Body of pancreas (tissue), 4 donors: ENCODE results near the gene TPSAB1. TPM values are rescaled to one million over a fixed set of nuclear protein-coding genes. Genes with fewer than 3 reads are reported as not detected.

Experiments used
- ATAC-seq: fragments of 150-250 bp; one replicate; pipeline ENCODE4 v1.9.1; 2016
- DNase-seq, 4 donors: peaks; one replicate each; pipeline ENCODE4 v3.0.0-alpha.2; 2019
- H3K27ac ChIP-seq, 4 donors: fragments of 200-600 bp; sonication (generic); 1 replicate in 3 of 4; 2 replicates in 1 of 4; pipeline versions ENCODE4 v1.5.1 to v1.6.1; 2016 to 2019; ENCODE audit warnings: mild to moderate bottlenecking in 1 of 4, mixed read lengths in 1 of 4, moderate library complexity in 1 of 4
- H3K27me3 ChIP-seq, 2 donors: fragments of 200-600 bp; sonication (generic); one replicate each; pipeline ENCODE4 v1.6.0; 2016; ENCODE audit warnings: mild to moderate bottlenecking in 1 of 2
- H3K36me3 ChIP-seq, 2 donors: fragments of 200-600 bp; sonication (generic); replicated peaks in 1 of 2; 2 replicates each; pipeline ENCODE4 v1.5.1; 2016; ENCODE audit warnings: low read depth in 2 of 2; ENCODE audit not compliant: insufficient read depth in 1 of 2
- H3K4me1 ChIP-seq: fragments of 200-600 bp; sonication (generic); one replicate; pipeline ENCODE4 v1.6.0; 2016
- H3K4me3 ChIP-seq, 2 donors: fragments of 200-600 bp; sonication (generic); 1 replicate in 1 of 2; 2 replicates in 1 of 2; pipeline ENCODE4 v1.5.1; 2016 to 2019
- H3K9me3 ChIP-seq, 3 donors: fragments of 200-600 bp; sonication (generic); 1 replicate in 2 of 3; 2 replicates in 1 of 3; pipeline ENCODE4 v1.5.1; 2016
- POLR2A ChIP-seq, 3 donors: fragments of 450-650 bp; IDR thresholded peaks; one replicate each; pipeline ENCODE4 v1.6.1; 2016; ENCODE audit warnings: antibody characterized with exemption in 3 of 3, mild to moderate bottlenecking in 2 of 3
- WGBS, 2 donors: methylation state at CpG; one replicate each; pipeline ENCODE4 v1.1.5; 2017; 5-methylcytosine and 5-hydroxymethylcytosine counted together
- intact Hi-C: fragments of 100-400 bp; cut with DNase I; formaldehyde crosslinking; loops from one replicate; pipeline ENCODE4 v1.15.1; 2023
- total RNA-seq, 2 donors: library from RNA; depleted of rRNA; stranded (reverse); fragments of >200 nt; gene quantifications; one replicate each; pipeline ENCODE4 v1.1.0, GENCODE V29; 2016
- TF ChIP-seq, protein P1 (sequence below), 7 experiments: fragments of 450-650 bp in 4 of 7; fragments of 200-600 bp in 3 of 7; sonication (generic) in 3 of 7; IDR thresholded peaks; one replicate each; pipeline ENCODE4 v1.5.1; 2016 to 2019; ENCODE audit warnings: antibody characterized with exemption in 7 of 7

TPSAB1 gene
- total RNA-seq, 2 donors from 2014 or later: 23.6 to 53.4 TPM

GRCh38 chr16:1259760-1260068 lies 19.2 kb downstream of the TPSAB1 start:
- WGBS, 2 donors: 13 to 24% methylated on average over 2 to 11 of the region's 11 CpGs
- DNase-seq (no peak), ATAC-seq (no peak)
- Histone ChIP-seq H3K36me3 (no peaks in the 10 kb centered on the region), H3K9me3 (no peaks in the 10 kb centered on the region), H3K4me3 (no peak overlapping the region), H3K27me3 (peaks cover 0 to 10% of the 10 kb centered on the region in 2 donors), H3K4me1 (peaks cover 9% of the 10 kb centered on the region), H3K27ac (no peak overlapping the region)
- no peak for TF ChIP-seq POLR2A (IDR thresholded peaks at IDR 0.05)
- TF ChIP-seq, protein P1, sequence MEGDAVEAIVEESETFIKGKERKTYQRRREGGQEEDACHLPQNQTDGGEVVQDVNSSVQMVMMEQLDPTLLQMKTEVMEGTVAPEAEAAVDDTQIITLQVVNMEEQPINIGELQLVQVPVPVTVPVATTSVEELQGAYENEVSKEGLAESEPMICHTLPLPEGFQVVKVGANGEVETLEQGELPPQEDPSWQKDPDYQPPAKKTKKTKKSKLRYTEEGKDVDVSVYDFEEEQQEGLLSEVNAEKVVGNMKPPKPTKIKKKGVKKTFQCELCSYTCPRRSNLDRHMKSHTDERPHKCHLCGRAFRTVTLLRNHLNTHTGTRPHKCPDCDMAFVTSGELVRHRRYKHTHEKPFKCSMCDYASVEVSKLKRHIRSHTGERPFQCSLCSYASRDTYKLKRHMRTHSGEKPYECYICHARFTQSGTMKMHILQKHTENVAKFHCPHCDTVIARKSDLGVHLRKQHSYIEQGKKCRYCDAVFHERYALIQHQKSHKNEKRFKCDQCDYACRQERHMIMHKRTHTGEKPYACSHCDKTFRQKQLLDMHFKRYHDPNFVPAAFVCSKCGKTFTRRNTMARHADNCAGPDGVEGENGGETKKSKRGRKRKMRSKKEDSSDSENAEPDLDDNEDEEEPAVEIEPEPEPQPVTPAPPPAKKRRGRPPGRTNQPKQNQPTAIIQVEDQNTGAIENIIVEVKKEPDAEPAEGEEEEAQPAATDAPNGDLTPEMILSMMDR (IDR thresholded peaks at IDR 0.05): no peak
- intact Hi-C loops: no loop called here

- no peaks in the 10 kb centered on the region for H3K9me3 ChIP-seq
Observed at GRCh38 chr16:1260101-1260680, 19.7 kb downstream of the TPSAB1 start.

GRCh38 chr16:1261131-1261892 lies 20.8 kb downstream of the TPSAB1 start:
- 7 to 15% methylated on average over 11 to 43 of the region's 47 CpGs for WGBS, 2 donors
- DNase-seq: no peak
- intact Hi-C loops: no loop called here
- no peak overlapping the region for H3K27ac ChIP-seq
- no peak for TF ChIP-seq POLR2A (IDR thresholded peaks at IDR 0.05)
- TF ChIP-seq, protein P1 (IDR thresholded peaks at IDR 0.05): no peak
- no peaks in the 10 kb centered on the region for H3K9me3 ChIP-seq
- H3K36me3 ChIP-seq: no peaks in the 10 kb centered on the region
- H3K4me1 ChIP-seq: peaks cover 9% of the 10 kb centered on the region
- peaks cover 0 to 10% of the 10 kb centered on the region in 2 donors for H3K27me3 ChIP-seq
- no peak overlapping the region for H3K4me3 ChIP-seq
- ATAC-seq: no peak

More at GRCh38 chr16:1260101-1260680, 19.7 kb downstream of the TPSAB1 start:
- intact Hi-C loops: no loop called here
- 57% methylated on average over 33 of the region's 36 CpGs; no CpG with 5 or more reads in 1 of the 2 donors for WGBS, 2 donors
- TF ChIP-seq, protein P1 (IDR thresholded peaks at IDR 0.05): no peak
- no peak for TF ChIP-seq POLR2A (IDR thresholded peaks at IDR 0.05)
- no peak for DNase-seq
- H3K4me3 ChIP-seq: no peak overlapping the region
- H3K27ac ChIP-seq: no peak overlapping the region
- no peaks in the 10 kb centered on the region for H3K36me3 ChIP-seq
- H3K4me1 ChIP-seq: peaks cover 9% of the 10 kb centered on the region
- ATAC-seq: no peak
- peaks cover 0 to 10% of the 10 kb centered on the region in 2 donors for H3K27me3 ChIP-seq

DNA sequence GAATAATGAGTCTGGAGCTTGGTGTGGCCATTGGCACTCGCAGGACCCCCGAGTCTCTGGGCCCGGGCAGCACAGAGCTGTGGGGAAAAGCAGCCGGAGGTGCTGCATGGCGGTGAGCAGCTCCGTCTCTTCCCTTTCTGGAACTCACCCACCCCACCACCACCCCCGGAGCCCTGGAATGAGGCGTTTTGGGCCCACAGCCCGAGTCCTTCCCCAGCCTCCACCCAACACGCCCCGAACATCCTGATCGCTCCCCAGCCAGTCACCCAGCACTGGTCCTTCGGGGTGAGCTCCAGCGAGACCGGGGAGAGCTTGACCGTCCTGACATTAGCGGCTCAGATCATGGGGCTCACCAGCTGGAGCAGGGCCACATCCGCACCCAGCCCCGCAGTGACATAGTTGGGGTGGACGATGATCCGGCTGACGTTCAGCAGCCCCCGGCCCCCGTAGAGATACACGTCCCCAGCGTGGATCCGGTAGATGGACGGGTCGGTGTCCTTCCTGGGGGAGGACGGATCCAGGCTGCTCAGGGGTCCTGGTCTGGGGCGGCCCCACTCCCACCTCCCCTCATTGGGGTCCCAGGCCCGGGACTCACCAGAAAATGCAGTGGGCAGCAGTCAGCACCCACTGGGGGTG lies 21.8 kb downstream of the TPSAB1 start:
- no peak for DNase-seq
- H3K4me3 ChIP-seq: no peak overlapping the region
- peaks cover 0 to 10% of the 10 kb centered on the region in 2 donors for H3K27me3 ChIP-seq
- H3K36me3 ChIP-seq: no peaks in the 10 kb centered on the region
- peaks cover 9% of the 10 kb centered on the region for H3K4me1 ChIP-seq
- ATAC-seq: no peak
- TF ChIP-seq POLR2A (IDR thresholded peaks at IDR 0.05): no peak
- TF ChIP-seq, protein P1 (IDR thresholded peaks at IDR 0.05): no peak
- intact Hi-C loops: no loop called here
- no peak overlapping the region for H3K27ac ChIP-seq
- WGBS, 2 donors: 59 to 65% methylated on average over 8 to 30 of the region's 32 CpGs
- no peaks in the 10 kb centered on the region for H3K9me3 ChIP-seq
